ENCODE results near the gene NUP62.

The NUP62 gene

GRCh38 chr19:49874503-49875157, 54.7 kb downstream of the NUP62 start:
- Mint-ChIP-seq H3K4me1 (ENCODE audit: low read depth in 2 of 2) (peaks cover 25 to 27% of the 10 kb centered on the region in 2 donors), H3K9me3 (no peaks in the 10 kb centered on the region), H3K4me3 (no peak overlapping the region), H3K36me3 (ENCODE audit: insufficient read depth) (peaks cover 16% of the 10 kb centered on the region), H3K27ac (no peak overlapping the region), H3K27me3 (no peaks in the 10 kb centered on the region)
- ATAC-seq (replicated peaks), result no peak
- DNase-seq, result no peak

- DNase-seq (no peak), ATAC-seq (replicated peaks) (no peak)
- H3K9me3 Mint-ChIP-seq, result no peaks in the 10 kb centered on the region
- peaks cover 16% of the 10 kb centered on the region for H3K36me3 Mint-ChIP-seq (ENCODE audit: insufficient read depth)
- H3K27me3 Mint-ChIP-seq, result no peaks in the 10 kb centered on the region
- H3K27ac Mint-ChIP-seq, result no peak overlapping the region
- H3K4me1 Mint-ChIP-seq (ENCODE audit: low read depth in 2 of 2), result peaks cover 21 to 22% of the 10 kb centered on the region in 2 donors
- H3K4me3 Mint-ChIP-seq, result no peak overlapping the region
Observed at GRCh38 chr19:49873834-49874233, 55.5 kb downstream of the NUP62 start.

- H3K27ac Mint-ChIP-seq, result no peak overlapping the region
- no peak overlapping the region for H3K4me3 Mint-ChIP-seq
- H3K9me3 Mint-ChIP-seq, result no peaks in the 10 kb centered on the region
- H3K27me3 Mint-ChIP-seq, result no peaks in the 10 kb centered on the region
- ATAC-seq (replicated peaks), result no peak
- H3K36me3 Mint-ChIP-seq (ENCODE audit: insufficient read depth), result peaks cover 19% of the 10 kb centered on the region
- DNase-seq, result no peak
- H3K4me1 Mint-ChIP-seq (ENCODE audit: low read depth in 2 of 2), result peaks cover 16 to 19% of the 10 kb centered on the region in 2 donors
Observed at GRCh38 chr19:49873129-49873521, 56.2 kb downstream of the NUP62 start.

- no peaks in the 10 kb centered on the region for H3K27me3 Mint-ChIP-seq
- DNase-seq (no peak), ATAC-seq (replicated peaks) (no peak)
- H3K36me3 Mint-ChIP-seq (ENCODE audit: insufficient read depth), result peaks cover 26% of the 10 kb centered on the region
- no peaks in the 10 kb centered on the region for H3K9me3 Mint-ChIP-seq
- peak overlapping the region; percentile 43 to 56 for H3K4me3 Mint-ChIP-seq
- peaks cover 19 to 23% of the 10 kb centered on the region in 2 donors for H3K4me1 Mint-ChIP-seq (ENCODE audit: low read depth in 2 of 2)
- no peak overlapping the region for H3K27ac Mint-ChIP-seq
Observed at GRCh38 chr19:49872245-49873128, 56.8 kb downstream of the NUP62 start.

GRCh38 chr19:49871349-49871985, 57.8 kb downstream of the NUP62 start:
- peak overlapping the region; percentile 43 to 56 for H3K4me3 Mint-ChIP-seq
- H3K36me3 Mint-ChIP-seq (ENCODE audit: insufficient read depth), result peaks cover 33% of the 10 kb centered on the region
- H3K9me3 Mint-ChIP-seq, result no peaks in the 10 kb centered on the region
- peaks cover 29 to 30% of the 10 kb centered on the region in 2 donors for H3K4me1 Mint-ChIP-seq (ENCODE audit: low read depth in 2 of 2)
- H3K27me3 Mint-ChIP-seq, result no peaks in the 10 kb centered on the region
- DNase-seq (no peak), ATAC-seq (replicated peaks) (no peak)
- H3K27ac Mint-ChIP-seq, result no peak overlapping the region

- no peaks in the 10 kb centered on the region for H3K27me3 Mint-ChIP-seq
- no peak overlapping the region for H3K27ac Mint-ChIP-seq
- DNase-seq, result no peak
- peaks cover 39% of the 10 kb centered on the region for H3K36me3 Mint-ChIP-seq (ENCODE audit: insufficient read depth)
- peaks cover 34 to 36% of the 10 kb centered on the region in 2 donors for H3K4me1 Mint-ChIP-seq (ENCODE audit: low read depth in 2 of 2)
- no peak for ATAC-seq (replicated peaks)
- no peaks in the 10 kb centered on the region for H3K9me3 Mint-ChIP-seq
- no peak overlapping the region for H3K4me3 Mint-ChIP-seq
Observed at GRCh38 chr19:49870309-49870901, 58.9 kb downstream of the NUP62 start.

- Mint-ChIP-seq H3K27me3 (no peaks in the 10 kb centered on the region), H3K9me3 (no peaks in the 10 kb centered on the region), H3K4me1 (ENCODE audit: low read depth in 2 of 2) (peaks cover 33 to 37% of the 10 kb centered on the region in 2 donors), H3K27ac (no peak overlapping the region), H3K4me3 (no peak overlapping the region), H3K36me3 (ENCODE audit: insufficient read depth) (peaks cover 45% of the 10 kb centered on the region)
- DNase-seq, result peak; percentile 88
- ATAC-seq (replicated peaks), result peak; percentile 71
Observed at GRCh38 chr19:49869484-49870308, 59.6 kb downstream of the NUP62 start.

- no peak overlapping the region for H3K4me3 Mint-ChIP-seq
- no peak overlapping the region for H3K27ac Mint-ChIP-seq
- H3K9me3 Mint-ChIP-seq, result no peaks in the 10 kb centered on the region
- peak; percentile 2 for ATAC-seq (replicated peaks)
- DNase-seq, result no peak
- no peaks in the 10 kb centered on the region for H3K27me3 Mint-ChIP-seq
- H3K4me1 Mint-ChIP-seq (ENCODE audit: low read depth in 2 of 2), result peaks cover 33 to 37% of the 10 kb centered on the region in 2 donors
- peaks cover 47% of the 10 kb centered on the region for H3K36me3 Mint-ChIP-seq (ENCODE audit: insufficient read depth)
Observed at GRCh38 chr19:49869009-49869483, 60.3 kb downstream of the NUP62 start.

GRCh38 chr19:49866933-49867782, 62.1 kb downstream of the NUP62 start, which contains the start of gene PNKP:
Gene PNKP (minus strand): TSS chr19:49867576. CDS start chr19:49867204, 372 bp downstream.
- DNase-seq (peak; percentile 82 to 84 (median 83)), ATAC-seq (replicated peaks) (peak; percentile 51)
- peaks cover 53% of the 10 kb centered on the region for H3K36me3 Mint-ChIP-seq (ENCODE audit: insufficient read depth)
- H3K27me3 Mint-ChIP-seq, result no peaks in the 10 kb centered on the region
- peaks cover 37 to 41% of the 10 kb centered on the region in 2 donors for H3K4me1 Mint-ChIP-seq (ENCODE audit: low read depth in 2 of 2)
- H3K4me3 Mint-ChIP-seq, result no peak within 1 kb of the TSS
- no peaks in the 10 kb centered on the region for H3K9me3 Mint-ChIP-seq
- H3K27ac Mint-ChIP-seq, result peak within 1 kb of the TSS in 1 of 2 donors; percentile 95

- no peaks in the 10 kb centered on the region for H3K9me3 Mint-ChIP-seq
- no peaks in the 10 kb centered on the region for H3K27me3 Mint-ChIP-seq
- H3K36me3 Mint-ChIP-seq (ENCODE audit: insufficient read depth), result peaks cover 68% of the 10 kb centered on the region
- ATAC-seq (replicated peaks), result no peak
- peaks cover 30 to 35% of the 10 kb centered on the region in 2 donors for H3K4me1 Mint-ChIP-seq (ENCODE audit: low read depth in 2 of 2)
- H3K27ac Mint-ChIP-seq, result peak overlapping the region in 1 of 2 donors; percentile 79
- no peak for DNase-seq
- H3K4me3 Mint-ChIP-seq, result no peak overlapping the region
Observed at GRCh38 chr19:49864890-49865289, 64.4 kb downstream of the NUP62 start.

GRCh38 chr19:49863935-49864320, 65.4 kb downstream of the NUP62 start:
- ATAC-seq (replicated peaks) (no peak), DNase-seq (no peak)
- Mint-ChIP-seq H3K9me3 (no peaks in the 10 kb centered on the region), H3K4me3 (no peak overlapping the region), H3K27ac (no peak overlapping the region), H3K27me3 (no peaks in the 10 kb centered on the region), H3K36me3 (ENCODE audit: insufficient read depth) (peaks cover 73% of the 10 kb centered on the region), H3K4me1 (ENCODE audit: low read depth in 2 of 2) (peaks cover 30 to 35% of the 10 kb centered on the region in 2 donors)

Measured in effector memory CD8-positive, alpha-beta T cell (primary cell).